Ishikawa (cell line): ENCODE measurements around the gene GLT6D1.

Source experiments
- CEBPB ChIP-seq: IDR thresholded peaks from 2 replicates; pipeline ENCODE4 v1.6.1; 2012
- CREB1 ChIP-seq: IDR thresholded peaks from 2 replicates; pipeline ENCODE4 v1.6.1; 2012; ENCODE audit warnings: low read depth
- EGR1 ChIP-seq: IDR thresholded peaks from 2 replicates; pipeline ENCODE4 v1.6.1; 2012
- EP300 ChIP-seq: IDR thresholded peaks from 2 replicates; pipeline ENCODE4 v1.6.1; 2012; ENCODE audit warnings: borderline replicate concordance
- FOXM1 ChIP-seq: IDR thresholded peaks from 2 replicates; pipeline ENCODE4 v1.6.1; 2012; ENCODE audit warnings: low read depth, borderline replicate concordance
- NFIC ChIP-seq: IDR thresholded peaks from 2 replicates; pipeline ENCODE4 v1.6.1; 2012
- RAD21 ChIP-seq: IDR thresholded peaks from 2 replicates; pipeline ENCODE4 v1.6.1; 2012; ENCODE audit warnings: low read depth
- TAF1 ChIP-seq: IDR thresholded peaks from 2 replicates; pipeline ENCODE4 v1.6.1; 2012; ENCODE audit warnings: low read depth, mild to moderate bottlenecking
- TCF12 ChIP-seq: IDR thresholded peaks from 2 replicates; pipeline ENCODE4 v1.6.1; 2012; ENCODE audit warnings: low read depth
- TEAD4 ChIP-seq: IDR thresholded peaks from 2 replicates; pipeline ENCODE4 v1.6.1; 2012
- YY1 ChIP-seq: IDR thresholded peaks from 2 replicates; pipeline ENCODE4 v1.6.1; 2012; ENCODE audit warnings: low read depth
- ZBTB7A ChIP-seq: IDR thresholded peaks from 2 replicates; pipeline ENCODE4 v1.6.1; 2012; ENCODE audit warnings: low read depth
- TF ChIP-seq, protein P1 (sequence below): IDR thresholded peaks from 2 replicates; pipeline ENCODE4 v1.6.1; 2012
- TF ChIP-seq, protein P2 (sequence below): IDR thresholded peaks from 2 replicates; pipeline ENCODE4 v1.6.1; 2012; ENCODE audit warnings: low read depth, mild to moderate bottlenecking
- TF ChIP-seq, protein P3 (sequence below): IDR thresholded peaks from 2 replicates; pipeline ENCODE4 v1.6.1; 2012

Gene GLT6D1

DNA sequence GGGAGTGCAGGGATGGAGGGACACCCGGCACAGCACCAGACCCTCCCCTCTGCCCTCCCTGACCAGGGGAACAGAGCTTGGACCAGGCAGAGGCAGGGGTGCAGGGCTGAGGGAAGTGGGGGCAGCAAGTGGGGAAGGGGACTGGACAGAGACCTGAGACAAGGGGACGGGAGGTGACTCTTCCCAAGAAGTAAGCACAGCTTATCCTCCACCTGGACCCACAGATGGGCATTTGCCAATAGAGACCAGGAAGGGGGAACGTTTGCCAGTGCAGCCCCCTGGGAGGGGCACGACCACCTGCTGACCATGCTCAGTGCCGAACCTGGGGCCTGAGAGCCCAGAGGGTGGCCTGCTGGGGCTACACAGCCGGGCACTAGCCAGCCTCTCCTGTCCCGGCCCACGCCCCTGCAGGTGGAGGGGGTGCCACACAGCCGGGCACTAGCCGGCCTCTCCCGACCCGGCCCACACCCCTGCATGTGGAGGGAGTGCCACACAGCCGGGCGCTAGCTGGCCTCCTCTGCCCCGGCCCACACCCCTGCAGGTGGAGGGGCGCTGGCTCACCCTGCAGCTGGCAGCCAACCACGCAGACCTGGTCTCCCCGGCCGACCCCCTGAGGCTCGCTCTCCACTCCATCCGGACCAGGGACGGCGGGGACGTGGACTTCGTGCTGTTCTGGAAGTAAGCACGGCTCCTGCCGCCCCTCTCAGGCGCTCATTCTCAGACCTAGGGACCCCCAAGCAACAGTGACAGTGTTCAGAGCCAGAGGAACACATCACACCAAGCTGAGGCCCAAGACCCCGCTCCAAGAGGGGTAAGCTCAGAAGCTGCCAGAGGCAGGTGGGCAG is 24.3 kb downstream of the GLT6D1 start:
- TF ChIP-seq TCF12 = no peak
- no peak for TF ChIP-seq TEAD4
- no peak for TF ChIP-seq FOXM1
- no peak for TF ChIP-seq TAF1
- no peak for TF ChIP-seq EP300
- no peak for TF ChIP-seq EGR1
- TF ChIP-seq, protein P1, sequence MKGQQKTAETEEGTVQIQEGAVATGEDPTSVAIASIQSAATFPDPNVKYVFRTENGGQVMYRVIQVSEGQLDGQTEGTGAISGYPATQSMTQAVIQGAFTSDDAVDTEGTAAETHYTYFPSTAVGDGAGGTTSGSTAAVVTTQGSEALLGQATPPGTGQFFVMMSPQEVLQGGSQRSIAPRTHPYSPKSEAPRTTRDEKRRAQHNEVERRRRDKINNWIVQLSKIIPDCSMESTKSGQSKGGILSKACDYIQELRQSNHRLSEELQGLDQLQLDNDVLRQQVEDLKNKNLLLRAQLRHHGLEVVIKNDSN = no peak
- no peak for TF ChIP-seq YY1
- no peak for TF ChIP-seq NFIC
- TF ChIP-seq, protein P2, sequence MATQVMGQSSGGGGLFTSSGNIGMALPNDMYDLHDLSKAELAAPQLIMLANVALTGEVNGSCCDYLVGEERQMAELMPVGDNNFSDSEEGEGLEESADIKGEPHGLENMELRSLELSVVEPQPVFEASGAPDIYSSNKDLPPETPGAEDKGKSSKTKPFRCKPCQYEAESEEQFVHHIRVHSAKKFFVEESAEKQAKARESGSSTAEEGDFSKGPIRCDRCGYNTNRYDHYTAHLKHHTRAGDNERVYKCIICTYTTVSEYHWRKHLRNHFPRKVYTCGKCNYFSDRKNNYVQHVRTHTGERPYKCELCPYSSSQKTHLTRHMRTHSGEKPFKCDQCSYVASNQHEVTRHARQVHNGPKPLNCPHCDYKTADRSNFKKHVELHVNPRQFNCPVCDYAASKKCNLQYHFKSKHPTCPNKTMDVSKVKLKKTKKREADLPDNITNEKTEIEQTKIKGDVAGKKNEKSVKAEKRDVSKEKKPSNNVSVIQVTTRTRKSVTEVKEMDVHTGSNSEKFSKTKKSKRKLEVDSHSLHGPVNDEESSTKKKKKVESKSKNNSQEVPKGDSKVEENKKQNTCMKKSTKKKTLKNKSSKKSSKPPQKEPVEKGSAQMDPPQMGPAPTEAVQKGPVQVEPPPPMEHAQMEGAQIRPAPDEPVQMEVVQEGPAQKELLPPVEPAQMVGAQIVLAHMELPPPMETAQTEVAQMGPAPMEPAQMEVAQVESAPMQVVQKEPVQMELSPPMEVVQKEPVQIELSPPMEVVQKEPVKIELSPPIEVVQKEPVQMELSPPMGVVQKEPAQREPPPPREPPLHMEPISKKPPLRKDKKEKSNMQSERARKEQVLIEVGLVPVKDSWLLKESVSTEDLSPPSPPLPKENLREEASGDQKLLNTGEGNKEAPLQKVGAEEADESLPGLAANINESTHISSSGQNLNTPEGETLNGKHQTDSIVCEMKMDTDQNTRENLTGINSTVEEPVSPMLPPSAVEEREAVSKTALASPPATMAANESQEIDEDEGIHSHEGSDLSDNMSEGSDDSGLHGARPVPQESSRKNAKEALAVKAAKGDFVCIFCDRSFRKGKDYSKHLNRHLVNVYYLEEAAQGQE = no peak
- no peak for TF ChIP-seq CREB1
- TF ChIP-seq, protein P3, sequence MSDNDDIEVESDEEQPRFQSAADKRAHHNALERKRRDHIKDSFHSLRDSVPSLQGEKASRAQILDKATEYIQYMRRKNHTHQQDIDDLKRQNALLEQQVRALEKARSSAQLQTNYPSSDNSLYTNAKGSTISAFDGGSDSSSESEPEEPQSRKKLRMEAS = no peak
- TF ChIP-seq ZBTB7A = no peak
- TF ChIP-seq RAD21 = no peak

DNA sequence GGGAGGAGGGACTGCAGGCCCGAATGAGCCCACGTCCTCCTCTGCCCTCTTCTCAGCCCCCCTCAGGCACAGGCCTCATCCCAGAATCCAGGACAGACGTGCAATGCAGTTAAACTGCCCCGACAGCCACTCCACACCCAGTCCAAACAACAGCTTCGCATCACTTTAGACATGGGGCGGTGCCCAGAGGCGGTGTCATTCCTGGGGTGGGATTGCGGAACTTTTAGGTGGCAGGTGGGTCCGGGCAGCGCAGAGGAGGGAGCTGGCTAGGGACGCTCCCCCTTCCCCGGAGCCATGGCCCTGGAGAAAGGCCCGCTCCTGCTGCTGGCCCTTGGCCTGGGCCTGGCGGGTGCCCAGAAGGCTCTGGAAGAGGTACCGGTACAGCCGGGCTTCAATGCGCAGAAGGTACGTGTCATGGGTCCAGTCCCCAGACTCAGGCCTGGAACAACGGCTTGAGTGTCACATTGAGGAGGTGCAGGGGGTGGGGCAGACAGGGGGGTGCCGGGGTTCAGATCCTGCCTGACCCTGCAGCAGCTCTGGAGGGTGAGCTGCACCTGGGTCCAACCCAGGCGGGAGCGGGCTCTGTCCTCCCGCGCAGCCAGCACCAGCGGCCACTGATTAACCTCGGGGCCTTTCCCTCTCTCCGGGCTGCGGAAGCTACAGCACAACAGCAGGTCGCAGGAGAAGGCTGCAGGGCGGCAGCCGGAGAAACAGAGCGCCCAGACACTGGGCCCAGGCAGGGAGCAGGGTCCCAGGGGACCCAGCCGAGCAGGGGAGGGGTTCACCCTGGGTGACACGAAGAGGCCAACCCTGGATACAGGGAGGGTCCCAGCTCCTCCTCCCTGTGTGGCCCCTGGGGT is 25.2 kb downstream of the GLT6D1 start:
- no peak for TF ChIP-seq EP300
- TF ChIP-seq ZBTB7A = no peak
- TF ChIP-seq YY1 = no peak
- no peak for TF ChIP-seq TEAD4
- no peak for TF ChIP-seq TCF12
- TF ChIP-seq NFIC = no peak
- TF ChIP-seq TAF1 = no peak
- TF ChIP-seq CREB1 = no peak
- TF ChIP-seq EGR1 = no peak
- TF ChIP-seq FOXM1 = no peak
- TF ChIP-seq, protein P3 = no peak
- TF ChIP-seq, protein P1 = no peak
- no peak for TF ChIP-seq CEBPB
- TF ChIP-seq, protein P2 = no peak
- no peak for TF ChIP-seq RAD21

DNA sequence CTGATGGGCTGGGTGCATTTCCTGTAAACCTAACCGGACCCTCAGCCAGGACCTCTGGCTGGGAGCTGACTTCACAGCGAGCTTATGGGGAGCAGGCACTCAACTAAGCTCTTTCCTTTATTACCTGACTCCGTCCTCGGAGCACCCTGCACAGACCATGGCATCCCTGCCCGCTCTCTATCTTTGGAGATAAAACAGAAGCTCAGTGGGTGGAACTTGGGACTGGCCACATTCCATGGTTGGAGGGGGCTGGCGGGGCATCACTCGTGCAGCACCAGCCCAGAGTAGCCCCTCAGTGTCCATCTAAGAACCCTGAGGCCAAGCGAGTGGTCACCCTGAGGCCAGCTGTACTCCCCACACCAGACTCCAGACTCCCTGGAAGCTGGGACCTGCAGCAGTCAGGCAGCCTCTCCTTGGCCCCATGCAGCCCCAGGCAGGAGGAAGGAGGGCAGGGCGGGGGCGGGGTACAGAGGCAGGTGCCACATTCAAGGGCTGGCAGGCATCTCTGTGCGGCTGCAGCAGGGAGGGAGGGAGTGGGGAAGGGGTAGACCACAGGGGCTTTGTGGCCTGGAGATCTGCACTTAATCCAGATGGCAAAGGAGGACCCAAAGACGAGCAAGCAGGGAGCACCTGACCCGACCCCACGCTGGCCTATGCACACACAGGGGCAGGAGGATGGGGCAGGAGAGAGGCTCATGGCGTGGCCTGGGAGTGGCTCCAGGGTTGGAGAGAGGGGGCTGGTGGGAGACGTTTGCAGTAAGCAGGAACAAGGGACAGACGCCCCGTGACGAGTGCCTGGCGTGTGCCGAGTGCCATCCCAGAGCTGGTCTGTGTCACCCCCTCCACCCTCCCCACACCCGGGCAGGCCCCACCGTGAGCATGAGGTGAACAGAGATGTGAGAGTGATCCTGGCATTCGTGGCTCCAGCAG is 26.1 kb downstream of the GLT6D1 start:
- TF ChIP-seq CEBPB (no peak), TCF12 (no peak), FOXM1 (no peak), NFIC (no peak)
- TF ChIP-seq, protein P1 = no peak

DNA sequence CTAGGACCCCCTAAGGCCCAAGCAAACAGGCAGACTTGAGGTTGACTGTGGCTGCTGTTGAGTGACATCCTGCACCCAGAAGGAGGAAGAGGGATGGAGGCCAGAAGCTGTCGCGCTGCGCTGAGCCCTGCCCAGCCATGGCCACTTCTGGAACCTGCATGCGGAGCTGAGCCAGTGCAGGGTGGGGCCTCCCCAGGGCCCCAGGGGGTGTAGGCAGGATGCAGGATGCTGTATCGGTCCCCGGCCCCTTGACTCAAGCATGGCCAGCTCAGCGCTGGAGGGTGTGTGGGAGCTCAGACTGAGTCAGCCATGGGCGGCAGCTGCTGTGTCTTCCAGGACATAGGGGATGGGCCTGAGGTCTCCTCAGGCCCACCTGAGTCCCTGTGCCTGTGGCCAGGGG is 26.9 kb downstream of the GLT6D1 start:
- TF ChIP-seq TAF1 (no peak), FOXM1 (no peak), ZBTB7A (no peak), EGR1 (no peak), YY1 (no peak), CREB1 (no peak), CEBPB (no peak), TCF12 (no peak)
- TF ChIP-seq, protein P3 = no peak
- TF ChIP-seq, protein P1 = no peak
